MM.1S (cell line): Measurements from ENCODE around the gene IMPG1.

ENCODE experiments used
- DNase-seq: peaks from one replicate; pipeline ENCODE4 v3.0.0-alpha.2; 2015
- H2AFZ ChIP-seq: fragments of 300-600 bp; sonication (generic); 2 replicates; pipeline ENCODE4 v1.6.0; 2016; ENCODE audit warnings: antibody characterized with exemption, low read length
- H3F3A ChIP-seq: fragments of 300-600 bp; sonication (generic); 2 replicates; pipeline ENCODE4 v1.6.1; 2016; ENCODE audit warnings: mild to moderate bottlenecking, antibody characterized with exemption, low read length, moderate library complexity, mixed read lengths; ENCODE audit not compliant: insufficient read depth
- H3K27ac ChIP-seq: fragments of 300-600 bp; sonication (generic); 2 replicates; pipeline ENCODE4 v1.5.1; 2016; ENCODE audit warnings: mild to moderate bottlenecking, low read length
- H3K27me3 ChIP-seq: fragments of 300-600 bp; sonication (generic); replicated peaks from 2 replicates; pipeline ENCODE4 v1.6.0; 2016; ENCODE audit warnings: low read length; ENCODE audit not compliant: insufficient read depth
- H3K36me3 ChIP-seq: fragments of 300-600 bp; sonication (generic); replicated peaks from 2 replicates; pipeline ENCODE4 v1.6.1; 2016; ENCODE audit warnings: mild to moderate bottlenecking, low read length, mixed read lengths; ENCODE audit not compliant: insufficient read depth
- H3K4me1 ChIP-seq: fragments of 300-600 bp; sonication (generic); 2 replicates; pipeline ENCODE4 v1.6.1; 2016; ENCODE audit warnings: low read length, mixed read lengths
- H3K4me2 ChIP-seq: fragments of 300-600 bp; sonication (generic); 2 replicates; pipeline ENCODE4 v1.6.0; 2016; ENCODE audit warnings: low read depth, low read length
- H3K4me3 ChIP-seq: fragments of 300-600 bp; sonication (generic); 2 replicates; pipeline ENCODE4 v1.5.1; 2016; ENCODE audit warnings: low read length, mixed read lengths
- H3K79me2 ChIP-seq: fragments of 300-600 bp; sonication (generic); 2 replicates; pipeline ENCODE4 v1.6.1; 2016; ENCODE audit warnings: mixed run types, low read length, mixed read lengths
- H3K9ac ChIP-seq: fragments of 300-600 bp; sonication (generic); 2 replicates; pipeline ENCODE4 v1.6.1; 2016; ENCODE audit warnings: low read length, mixed read lengths
- H3K9me2 ChIP-seq: fragments of 300-600 bp; sonication (generic); replicated peaks from 2 replicates; pipeline ENCODE4 v1.6.1; 2016; ENCODE audit warnings: mild to moderate bottlenecking, low read length, mixed read lengths; ENCODE audit not compliant: insufficient read depth
- H3K9me3 ChIP-seq: fragments of 300-600 bp; sonication (generic); replicated peaks from 2 replicates; pipeline ENCODE4 v1.6.1; 2016; ENCODE audit warnings: mild to moderate bottlenecking, low read length, mixed read lengths; ENCODE audit not compliant: insufficient read depth
- H4K20me1 ChIP-seq: fragments of 300-600 bp; sonication (generic); 2 replicates; pipeline ENCODE4 v1.6.1; 2016; ENCODE audit warnings: mild to moderate bottlenecking, low read length, moderate library complexity, mixed read lengths; ENCODE audit not compliant: insufficient read depth
- CTCF ChIP-seq: fragments of 300-600 bp; sonication (generic); IDR thresholded peaks from 2 replicates; pipeline ENCODE4 v1.5.1; 2016; ENCODE audit warnings: antibody characterized with exemption, low read length, mixed read lengths
- EZH2 ChIP-seq: fragments of 300-600 bp; sonication (generic); optimal IDR thresholded peaks from 2 replicates; pipeline ENCODE3; 2017; ENCODE audit warnings: low read depth, mild to moderate bottlenecking, antibody characterized with exemption, low read length, mixed read lengths
- EZH2phosphoT487 ChIP-seq: fragments of 300-600 bp; sonication (generic); IDR thresholded peaks from 2 replicates; pipeline ENCODE4 v1.6.1; 2018; ENCODE audit warnings: antibody characterized with exemption, low read length

IMPG1 gene

GRCh38 chr6:76072562-76072961 lies at the start of gene IMPG1:
TSS of gene IMPG1 (minus strand) at chr6:76072662. CDS start at chr6:76072488, 174 bp downstream.
- no peaks in the 10 kb centered on the region for H3K27me3 ChIP-seq
- TF ChIP-seq EZH2 (no peak), CTCF (no peak), EZH2phosphoT487 (no peak)
- no peak for DNase-seq
- no peaks in the 10 kb centered on the region for H4K20me1 ChIP-seq
- no peaks in the 10 kb centered on the region for H3K4me1 ChIP-seq
- H3K9ac ChIP-seq, result no peak within 1 kb of the TSS
- no peak within 1 kb of the TSS for H3K27ac ChIP-seq
- H3K79me2 ChIP-seq, result no peaks in the 10 kb centered on the region
- no peaks in the 10 kb centered on the region for H3K9me2 ChIP-seq
- H3K36me3 ChIP-seq, result no peaks in the 10 kb centered on the region
- no peak within 1 kb of the TSS for H3K4me3 ChIP-seq
- no peak within 1 kb of the TSS for H2AFZ ChIP-seq
- H3F3A ChIP-seq, result no peaks in the 10 kb centered on the region
- H3K4me2 ChIP-seq, result no peak within 1 kb of the TSS
- no peaks in the 10 kb centered on the region for H3K9me3 ChIP-seq

GRCh38 chr6:76120302-76120701 lies 47.8 kb upstream of the IMPG1 start:
- Histone ChIP-seq H3F3A (no peaks in the 10 kb centered on the region), H3K9ac (no peak overlapping the region), H3K27me3 (no peaks in the 10 kb centered on the region), H3K36me3 (no peaks in the 10 kb centered on the region), H3K9me2 (no peaks in the 10 kb centered on the region), H3K4me3 (no peak overlapping the region), H4K20me1 (no peaks in the 10 kb centered on the region), H3K4me1 (no peaks in the 10 kb centered on the region), H3K9me3 (no peaks in the 10 kb centered on the region), H2AFZ (no peak overlapping the region), H3K79me2 (no peaks in the 10 kb centered on the region), H3K27ac (no peak overlapping the region), H3K4me2 (no peak overlapping the region)
- TF ChIP-seq EZH2 (no peak), EZH2phosphoT487 (no peak), CTCF (no peak)
- no peak for DNase-seq

- no peaks in the 10 kb centered on the region for H3K4me1 ChIP-seq
- no peak overlapping the region for H3K4me2 ChIP-seq
- H3K4me3 ChIP-seq, result no peak overlapping the region
- H3K9me2 ChIP-seq, result no peaks in the 10 kb centered on the region
- TF ChIP-seq CTCF, result no peak
- TF ChIP-seq EZH2phosphoT487, result no peak
- no peak for TF ChIP-seq EZH2
- no peaks in the 10 kb centered on the region for H3K9me3 ChIP-seq
- no peaks in the 10 kb centered on the region for H3K27me3 ChIP-seq
- no peak overlapping the region for H3K9ac ChIP-seq
- H3F3A ChIP-seq, result no peaks in the 10 kb centered on the region
- no peak for DNase-seq
- H3K79me2 ChIP-seq, result no peaks in the 10 kb centered on the region
- H3K27ac ChIP-seq, result no peak overlapping the region
- H4K20me1 ChIP-seq, result no peaks in the 10 kb centered on the region
- H2AFZ ChIP-seq, result no peak overlapping the region
- no peaks in the 10 kb centered on the region for H3K36me3 ChIP-seq
Measured at GRCh38 chr6:76073281-76073680, 819 bp upstream of the IMPG1 start.
